Ectodermal cell (in vitro differentiated cells): ENCODE results near the gene DBNDD1.

Experiments
- H3K27ac ChIP-seq: 2 replicates; pipeline ENCODE4 v1.7.0; 2013; ENCODE audit warnings: mild to moderate bottlenecking, low read depth, low read length; ENCODE audit not compliant: insufficient read depth, poor library complexity, severe bottlenecking
- H3K27me3 ChIP-seq: 2 replicates; pipeline ENCODE4 v1.7.0; 2013; ENCODE audit warnings: mild to moderate bottlenecking, low read length; ENCODE audit not compliant: insufficient read depth, control insufficient read depth, poor library complexity, severe bottlenecking
- H3K36me3 ChIP-seq: one replicate; pipeline ENCODE4 v1.7.0; 2013; ENCODE audit warnings: low read length; ENCODE audit not compliant: control insufficient read depth, insufficient read depth
- H3K4me1 ChIP-seq: one replicate; pipeline ENCODE4 v1.7.0; 2013; ENCODE audit warnings: low read length; ENCODE audit not compliant: control insufficient read depth, insufficient read depth
- H3K4me3 ChIP-seq: 2 replicates; pipeline ENCODE4 v1.7.0; 2013; ENCODE audit warnings: low read depth, low read length, control low read depth; ENCODE audit not compliant: insufficient read depth
- H3K9me3 ChIP-seq: 2 replicates; pipeline ENCODE4 v1.7.0; 2013; ENCODE audit warnings: mild to moderate bottlenecking, low read length, moderate library complexity; ENCODE audit not compliant: control insufficient read depth
- WGBS, 2 experiments: methylation state at CpG; one replicate each; pipeline ENCODE4 v1.1.7; 2013; ENCODE audit warnings: missing lambda C conversion rate in 2 of 2; 5-methylcytosine and 5-hydroxymethylcytosine counted together

The DBNDD1 gene

GRCh38 chr16:89964201-89964600 is 55.1 kb downstream of the DBNDD1 start:
- 93 to 96% methylated on average over 25 of the region's 25 CpGs for WGBS, 2 experiments
- H3K9me3 ChIP-seq = no peaks in the 10 kb centered on the region
- no peaks in the 10 kb centered on the region for H3K36me3 ChIP-seq
- no peaks in the 10 kb centered on the region for H3K27me3 ChIP-seq
- H3K27ac ChIP-seq = no peak overlapping the region
- H3K4me1 ChIP-seq = no peaks in the 10 kb centered on the region
- H3K4me3 ChIP-seq = no peak overlapping the region

GRCh38 chr16:89962754-89963498 is 56.3 kb downstream of the DBNDD1 start:
- H3K4me3 ChIP-seq = no peak overlapping the region
- peaks cover 9% of the 10 kb centered on the region for H3K36me3 ChIP-seq
- no peak overlapping the region for H3K27ac ChIP-seq
- no peaks in the 10 kb centered on the region for H3K9me3 ChIP-seq
- no peaks in the 10 kb centered on the region for H3K4me1 ChIP-seq
- WGBS, 2 experiments = 89 to 91% methylated on average over 26 of the region's 26 CpGs
- H3K27me3 ChIP-seq = no peaks in the 10 kb centered on the region

- Histone ChIP-seq H3K4me3 (no peak overlapping the region), H3K27me3 (no peaks in the 10 kb centered on the region), H3K4me1 (no peaks in the 10 kb centered on the region), H3K27ac (no peak overlapping the region), H3K9me3 (no peaks in the 10 kb centered on the region), H3K36me3 (peaks cover 9% of the 10 kb centered on the region)
- WGBS, 2 experiments = 96 to 98% methylated on average over 23 of the region's 23 CpGs
These were observed 57.3 kb downstream of the DBNDD1 start for GRCh38 chr16:89961920-89962319.

- Histone ChIP-seq H3K27ac (no peak overlapping the region), H3K9me3 (no peaks in the 10 kb centered on the region), H3K27me3 (no peaks in the 10 kb centered on the region), H3K4me3 (no peak overlapping the region), H3K36me3 (peaks cover 9% of the 10 kb centered on the region), H3K4me1 (no peaks in the 10 kb centered on the region)
- WGBS, 2 experiments = 96% methylated on average over 13 of the region's 13 CpGs
These were observed 58.3 kb downstream of the DBNDD1 start for GRCh38 chr16:89960966-89961365.

- H3K36me3 ChIP-seq = peaks cover 9% of the 10 kb centered on the region
- WGBS, 2 experiments = 96% methylated on average over 10 of the region's 10 CpGs
These were observed 60.7 kb downstream of the DBNDD1 start for GRCh38 chr16:89958596-89958995.

GRCh38 chr16:89958068-89958467 is 61.2 kb downstream of the DBNDD1 start:
- Histone ChIP-seq H3K27me3 (no peaks in the 10 kb centered on the region), H3K27ac (no peak overlapping the region), H3K9me3 (no peaks in the 10 kb centered on the region), H3K4me1 (no peaks in the 10 kb centered on the region), H3K36me3 (peaks cover 9% of the 10 kb centered on the region), H3K4me3 (no peak overlapping the region)
- 86 to 87% methylated on average over 7 of the region's 7 CpGs for WGBS, 2 experiments

More at GRCh38 chr16:89958596-89958995, 60.7 kb downstream of the DBNDD1 start:
- no peaks in the 10 kb centered on the region for H3K9me3 ChIP-seq
- no peak overlapping the region for H3K27ac ChIP-seq
- no peak overlapping the region for H3K4me3 ChIP-seq
- no peaks in the 10 kb centered on the region for H3K4me1 ChIP-seq
- H3K27me3 ChIP-seq = no peaks in the 10 kb centered on the region

- Histone ChIP-seq H3K27me3 (no peaks in the 10 kb centered on the region), H3K4me1 (no peaks in the 10 kb centered on the region), H3K27ac (no peak overlapping the region), H3K4me3 (no peak overlapping the region), H3K36me3 (peaks cover 9% of the 10 kb centered on the region), H3K9me3 (no peaks in the 10 kb centered on the region)
- WGBS, 2 experiments = 95 to 96% methylated on average over 23 of the region's 23 CpGs
These were observed 62.0 kb downstream of the DBNDD1 start for GRCh38 chr16:89957216-89957785.

GRCh38 chr16:89956505-89957215 is 62.6 kb downstream of the DBNDD1 start:
- H3K4me1 ChIP-seq = no peaks in the 10 kb centered on the region
- H3K9me3 ChIP-seq = no peaks in the 10 kb centered on the region
- H3K27ac ChIP-seq = no peak overlapping the region
- peaks cover 9% of the 10 kb centered on the region for H3K36me3 ChIP-seq
- WGBS, 2 experiments = 95 to 96% methylated on average over 15 of the region's 15 CpGs
- H3K4me3 ChIP-seq = no peak overlapping the region
- no peaks in the 10 kb centered on the region for H3K27me3 ChIP-seq

- Histone ChIP-seq H3K9me3 (no peaks in the 10 kb centered on the region), H3K4me1 (no peaks in the 10 kb centered on the region), H3K27ac (no peak overlapping the region), H3K27me3 (no peaks in the 10 kb centered on the region), H3K36me3 (peaks cover 9% of the 10 kb centered on the region), H3K4me3 (no peak overlapping the region)
- 84 to 89% methylated on average over 15 of the region's 15 CpGs for WGBS, 2 experiments
These were observed 64.1 kb downstream of the DBNDD1 start for GRCh38 chr16:89955001-89955685.
